IMR-90 (cell line): ENCODE data around the gene CEP70. TPM values are rescaled to one million over a fixed set of nuclear protein-coding genes. Genes with fewer than 3 reads are reported as not detected.
A peak's percentile ranks its signal among the peaks of the same experiment; 100 is the strongest.

Experiments
- ATAC-seq: fragments of 200-7000 bp; cut with Tn5 transposase; 2 replicates; pipeline ENCODE4 v1.9.1; 2020; ENCODE audit warnings: low read depth, mild to moderate bottlenecking, moderate library complexity
- BruUV-seq: library from RNA; stranded (reverse); fragments of 400-500 nt; replicated peaks from 2 replicates; lab custom pipeline; 2021; lab: Mats Ljungman, UMichigan
- CTCF ChIA-PET: fragments of 300-600 bp; formaldehyde crosslinking; extraction: SDS; loops from one replicate; lab custom pipeline; 2021; ENCODE audit warnings: antibody characterized with exemption; lab: Yijun Ruan, JAX
- POLR2A ChIA-PET: fragments of 300-600 bp; sonication (Branson Sonifier 250); formaldehyde crosslinking; loops from one replicate; lab custom pipeline; 2022; ENCODE audit warnings: antibody characterized with exemption; ENCODE audit not compliant: unreplicated experiment; lab: Charles Lee
- DNase-seq: peaks from one replicate; pipeline ENCODE4 v3.0.0; 2013
- H2AFZ ChIP-seq: replicated peaks from 2 replicates; pipeline ENCODE3; 2013; ENCODE audit warnings: low read length, mild to moderate bottlenecking; ENCODE audit not compliant: poor library complexity
- H2AK5ac ChIP-seq: 2 replicates; pipeline ENCODE4 v1.6.1; 2013; ENCODE audit warnings: low read depth, low read length, inconsistent platforms
- H2AK9ac ChIP-seq: replicated peaks from 2 replicates; pipeline ENCODE3; 2013; ENCODE audit warnings: mild to moderate bottlenecking, low read depth, low read length, moderate library complexity; ENCODE audit not compliant: poor library complexity
- H2BK120ac ChIP-seq: 2 replicates; pipeline ENCODE4 v1.6.1; 2013; ENCODE audit warnings: low read depth, low read length, inconsistent platforms
- H2BK15ac ChIP-seq: 3 replicates; pipeline ENCODE4 v1.6.1; 2013; ENCODE audit warnings: low read depth, low read length, inconsistent platforms
- H2BK20ac ChIP-seq: 2 replicates; pipeline ENCODE4 v1.6.1; 2013; ENCODE audit warnings: low read depth, mild to moderate bottlenecking, inconsistent platforms, low read length, moderate library complexity
- H2BK5ac ChIP-seq: 2 replicates; pipeline ENCODE4 v1.6.1; 2013; ENCODE audit warnings: mild to moderate bottlenecking, low read depth, low read length, inconsistent platforms; ENCODE audit not compliant: poor library complexity, severe bottlenecking
- H3K14ac ChIP-seq: replicated peaks from 2 replicates; pipeline ENCODE4 v1.6.1; 2013; ENCODE audit warnings: low read depth, low read length, inconsistent platforms
- H3K18ac ChIP-seq: 2 replicates; pipeline ENCODE4 v1.6.1; 2013; ENCODE audit warnings: low read depth, low read length, control low read depth
- H3K23ac ChIP-seq: 2 replicates; pipeline ENCODE4 v1.6.1; 2013; ENCODE audit warnings: low read depth, low read length, inconsistent platforms
- H3K27ac ChIP-seq: 2 replicates; pipeline ENCODE4 v1.5.1; 2013; ENCODE audit warnings: mild to moderate bottlenecking, control low read depth, low read length; ENCODE audit not compliant: insufficient read depth
- H3K27me3 ChIP-seq: 2 replicates; pipeline ENCODE4 v1.6.1; 2013; ENCODE audit warnings: low read length; ENCODE audit not compliant: control insufficient read depth, insufficient read depth
- H3K36me3 ChIP-seq: 2 replicates; pipeline ENCODE4 v1.6.1; 2013; ENCODE audit warnings: low read length, mixed read lengths; ENCODE audit not compliant: control insufficient read depth, insufficient read depth
- H3K4ac ChIP-seq: 2 replicates; pipeline ENCODE4 v1.6.1; 2013; ENCODE audit warnings: low read depth, low read length, inconsistent platforms
- H3K4me1 ChIP-seq: 2 replicates; pipeline ENCODE4 v1.6.1; 2013; ENCODE audit warnings: low read length, mixed read lengths; ENCODE audit not compliant: control insufficient read depth, insufficient read depth
- H3K4me2 ChIP-seq: 2 replicates; pipeline ENCODE4 v1.6.1; 2013; ENCODE audit warnings: low read depth, mild to moderate bottlenecking, control low read depth, low read length, moderate library complexity
- H3K4me3 ChIP-seq: 2 replicates; pipeline ENCODE4 v1.5.1; 2013; ENCODE audit warnings: low read depth, mild to moderate bottlenecking, control low read depth, low read length, moderate library complexity; ENCODE audit not compliant: insufficient read depth
- H3K56ac ChIP-seq: 2 replicates; pipeline ENCODE4 v1.6.1; 2013; ENCODE audit warnings: low read length, inconsistent platforms; ENCODE audit not compliant: insufficient read depth; ENCODE audit errors: extremely low read depth
- H3K79me1 ChIP-seq, 2 experiments: 2 replicates each; pipeline ENCODE4 v1.6.1; 2013; ENCODE audit warnings: low read length in 2 of 2, inconsistent platforms in 1 of 2, low read depth in 1 of 2
- H3K9ac ChIP-seq: 2 replicates; pipeline ENCODE4 v1.6.1; 2013; ENCODE audit warnings: low read depth, low read length, control low read depth
- H3K9me1 ChIP-seq: 2 replicates; pipeline ENCODE4 v1.6.1; 2013; ENCODE audit warnings: low read length, inconsistent platforms; ENCODE audit not compliant: insufficient read depth
- H3K9me3 ChIP-seq: 2 replicates; pipeline ENCODE4 v1.6.1; 2013; ENCODE audit warnings: low read length; ENCODE audit not compliant: control insufficient read depth, insufficient read depth
- H4K20me1 ChIP-seq: 2 replicates; pipeline ENCODE4 v1.6.1; 2013; ENCODE audit warnings: low read length, inconsistent platforms; ENCODE audit not compliant: insufficient read depth
- H4K5ac ChIP-seq: 2 replicates; pipeline ENCODE4 v1.6.1; 2013; ENCODE audit warnings: mild to moderate bottlenecking, low read depth, low read length, control low read depth
- H4K8ac ChIP-seq, 2 experiments: 2 replicates each; pipeline ENCODE4 v1.6.1; 2013; ENCODE audit warnings: low read depth in 2 of 2, low read length in 2 of 2, control low read depth in 1 of 2, inconsistent platforms in 1 of 2
- H4K91ac ChIP-seq: 2 replicates; pipeline ENCODE4 v1.6.1; 2013; ENCODE audit warnings: low read depth, low read length, inconsistent platforms; ENCODE audit not compliant: insufficient read depth
- BHLHE40 ChIP-seq: fragments of 150-350 bp; IDR thresholded peaks from 2 replicates; pipeline ENCODE4 v1.6.1; 2016; ENCODE audit warnings: mild to moderate bottlenecking, low read depth, low read length
- CEBPB ChIP-seq: IDR thresholded peaks from 2 replicates; pipeline ENCODE4 v1.6.1; 2012; ENCODE audit warnings: low read depth, low read length, improper control_type of control experiment
- CHD1 ChIP-seq: IDR thresholded peaks from 2 replicates; pipeline ENCODE4 v1.6.1; 2012; ENCODE audit warnings: low read depth, low read length, improper control_type of control experiment
- ELK1 ChIP-seq: fragments of 150-350 bp; IDR thresholded peaks from 2 replicates; pipeline ENCODE4 v1.6.1; 2016; ENCODE audit warnings: low read depth, mild to moderate bottlenecking, low read length, moderate library complexity, borderline replicate concordance
- FOS ChIP-seq: fragments of 150-350 bp; IDR thresholded peaks from 2 replicates; pipeline ENCODE4 v1.6.1; 2016; ENCODE audit warnings: low read depth, low read length
- MAFK ChIP-seq: IDR thresholded peaks from 2 replicates; pipeline ENCODE4 v1.6.1; 2012; ENCODE audit warnings: low read depth, low read length, improper control_type of control experiment
- MAZ ChIP-seq: IDR thresholded peaks from 2 replicates; pipeline ENCODE4 v1.6.1; 2012; ENCODE audit warnings: low read depth, mild to moderate bottlenecking, low read length, improper control_type of control experiment, moderate library complexity, borderline replicate concordance
- MXI1 ChIP-seq: IDR thresholded peaks from 2 replicates; pipeline ENCODE4 v1.6.1; 2012; ENCODE audit warnings: low read depth, mild to moderate bottlenecking, low read length, moderate library complexity, borderline replicate concordance
- NFE2L2 ChIP-seq: fragments of 150-350 bp; IDR thresholded peaks from 2 replicates; pipeline ENCODE4 v1.6.1; 2016; ENCODE audit warnings: low read depth, mild to moderate bottlenecking, low read length
- POLR2A ChIP-seq: IDR thresholded peaks from 2 replicates; pipeline ENCODE4 v1.6.1; 2012; ENCODE audit warnings: mild to moderate bottlenecking, low read depth, low read length
- RAD21 ChIP-seq: IDR thresholded peaks from 2 replicates; pipeline ENCODE4 v1.6.1; 2012; ENCODE audit warnings: low read length, improper control_type of control experiment
- RCOR1 ChIP-seq: IDR thresholded peaks from 2 replicates; pipeline ENCODE4 v1.6.1; 2012; ENCODE audit warnings: mild to moderate bottlenecking, low read length, improper control_type of control experiment; ENCODE audit not compliant: insufficient replicate concordance
- RFX5 ChIP-seq: IDR thresholded peaks from 2 replicates; pipeline ENCODE4 v1.8.0; 2012; ENCODE audit warnings: low read depth, mild to moderate bottlenecking, low read length, moderate library complexity
- SMC3 ChIP-seq: fragments of 150-350 bp; IDR thresholded peaks from 2 replicates; pipeline ENCODE4 v1.6.1; 2016; ENCODE audit warnings: low read depth, mild to moderate bottlenecking, antibody characterized with exemption, low read length, moderate library complexity
- WGBS, 2 experiments: methylation state at CpG; one replicate each; pipeline versions ENCODE4 v1.1.5 to v1.1.7; 2013; ENCODE audit warnings: missing lambda C conversion rate in 2 of 2; ENCODE audit not compliant: insufficient read length in 1 of 2; ENCODE audit errors: extremely low coverage in 2 of 2; 5-methylcytosine and 5-hydroxymethylcytosine counted together
- dilution Hi-C: fragments of 300-500 bp; cut with HindIII; formaldehyde crosslinking; loops from one replicate; pipeline ENCODE4 v1.14.3; 2018; ENCODE audit warnings: low sequenced_read_pairs; ENCODE audit not compliant: unreplicated experiment
- in situ Hi-C: fragments of 300-500 bp; cut with MboI; formaldehyde crosslinking; loops from 3 replicates; pipeline ENCODE4 v1.14.3; 2019; ENCODE audit warnings: low sequenced_read_pairs, inconsistent platforms, mixed read lengths
- intact Hi-C: fragments of 100-400 bp; cut with micrococcal nuclease; formaldehyde crosslinking; loops from 2 replicates; pipeline ENCODE4 v1.10.0; 2022
- polyA plus RNA-seq, 3 experiments: library from polyadenylated mRNA; depleted of rRNA; stranded (reverse); fragments of >200 nt; gene quantifications; 2 replicates each; pipeline ENCODE4 v1.2.3, GENCODE V29; 2012; ENCODE audit warnings: low replicate concordance in 1 of 3
- total RNA-seq: library from RNA; depleted of rRNA; stranded (reverse); fragments of >200 nt; gene quantifications from 2 replicates; pipeline ENCODE4 v1.2.3, GENCODE V29; 2012
- TF ChIP-seq, protein P1 (sequence below): conservative IDR thresholded peaks from 2 replicates; pipeline ENCODE4 v1.5.1; 2012; ENCODE audit warnings: mild to moderate bottlenecking, low read depth, low read length, improper control_type of control experiment

The CEP70 gene
- total and polyA plus RNA-seq, 2 of the 4 experiments (the other 2 are of a cell fraction), result 4.6 to 11.1 TPM

GRCh38 chr3:138493804-138494606 is 100.1 kb downstream of the CEP70 start:
- H3K4me3 ChIP-seq, result no peak overlapping the region
- no peak overlapping the region for H3K4me2 ChIP-seq
- no CpG with 5 or more reads among the region's 3 CpGs for WGBS, 2 experiments
- no peak overlapping the region for H4K8ac ChIP-seq
- 0 out of 2 replicates have a peak overlapping the region, but pooled peaks have one; percentile 28 for H3K14ac ChIP-seq
- no peaks in the 10 kb centered on the region for H3K9me3 ChIP-seq
- in situ Hi-C loops (loop anchor here (10.0 kb wide), 1 partner anchor 431 kb away; no protein-coding TSS in a partner anchor), dilution Hi-C loops (no loop called here), intact Hi-C loops (loop anchor here (2.0 kb wide), 1 partner anchor 77 kb away; no protein-coding TSS in a partner anchor)
- peak overlapping the region; percentile 63; the same call in 1 of the 2 replicates for H2BK20ac ChIP-seq
- CTCF ChIA-PET, result no interaction called here
- no TSS peak for BruUV-seq
- peaks cover 7% of the 10 kb centered on the region; the same call in 1 of the 2 replicates for H3K9me1 ChIP-seq
- H4K20me1 ChIP-seq, result no peaks in the 10 kb centered on the region; the same call in 1 of the 2 replicates
- POLR2A ChIA-PET, result no interaction called here
- DNase-seq, result peak; percentile 87
- no peaks in the 10 kb centered on the region for H3K79me1 ChIP-seq
- no peaks in the 10 kb centered on the region for H3K4me1 ChIP-seq
- ATAC-seq, result peak; percentile 91
- H3K27ac ChIP-seq, result no peak overlapping the region
- H3K18ac ChIP-seq, result no peak overlapping the region
- H3K36me3 ChIP-seq, result no peaks in the 10 kb centered on the region
- H2AFZ ChIP-seq, result no peak overlapping the region
- no peak overlapping the region for H2AK9ac ChIP-seq
- no peaks in the 10 kb centered on the region for H3K27me3 ChIP-seq
- peak overlapping the region; percentile 17; the same call in 1 of the 2 replicates for H3K23ac ChIP-seq
- H3K9ac ChIP-seq, result no peak overlapping the region
- H2BK5ac ChIP-seq, result peak overlapping the region; percentile 28
- no peak overlapping the region for H4K5ac ChIP-seq
- no peak overlapping the region for H2BK15ac ChIP-seq
- H2BK120ac ChIP-seq, result no peak overlapping the region; the same call in 1 of the 2 replicates
- 0 out of 2 replicates have a peak overlapping the region, but pooled peaks have one; percentile 2 for H3K4ac ChIP-seq
- H2AK5ac ChIP-seq, result no peak overlapping the region
- H3K56ac ChIP-seq, result no peak overlapping the region
- H4K91ac ChIP-seq, result no peak overlapping the region
- TF ChIP-seq RFX5 (no peak), CHD1 (no peak), SMC3 (no peak), NFE2L2 (no peak), ELK1 (no peak), MXI1 (no peak), RAD21 (no peak), FOS (peak; percentile 56; the same call in 1 of the 2 replicates), POLR2A (no peak), MAFK (0 out of 2 replicates have a peak, but pooled peaks have one; percentile 6), RCOR1 (no peak), CEBPB (peak; percentile 81), MAZ (no peak), BHLHE40 (peak; percentile 72)
- TF ChIP-seq, protein P1, sequence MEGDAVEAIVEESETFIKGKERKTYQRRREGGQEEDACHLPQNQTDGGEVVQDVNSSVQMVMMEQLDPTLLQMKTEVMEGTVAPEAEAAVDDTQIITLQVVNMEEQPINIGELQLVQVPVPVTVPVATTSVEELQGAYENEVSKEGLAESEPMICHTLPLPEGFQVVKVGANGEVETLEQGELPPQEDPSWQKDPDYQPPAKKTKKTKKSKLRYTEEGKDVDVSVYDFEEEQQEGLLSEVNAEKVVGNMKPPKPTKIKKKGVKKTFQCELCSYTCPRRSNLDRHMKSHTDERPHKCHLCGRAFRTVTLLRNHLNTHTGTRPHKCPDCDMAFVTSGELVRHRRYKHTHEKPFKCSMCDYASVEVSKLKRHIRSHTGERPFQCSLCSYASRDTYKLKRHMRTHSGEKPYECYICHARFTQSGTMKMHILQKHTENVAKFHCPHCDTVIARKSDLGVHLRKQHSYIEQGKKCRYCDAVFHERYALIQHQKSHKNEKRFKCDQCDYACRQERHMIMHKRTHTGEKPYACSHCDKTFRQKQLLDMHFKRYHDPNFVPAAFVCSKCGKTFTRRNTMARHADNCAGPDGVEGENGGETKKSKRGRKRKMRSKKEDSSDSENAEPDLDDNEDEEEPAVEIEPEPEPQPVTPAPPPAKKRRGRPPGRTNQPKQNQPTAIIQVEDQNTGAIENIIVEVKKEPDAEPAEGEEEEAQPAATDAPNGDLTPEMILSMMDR, result no peak
